Embryonic facial prominence (tissue), 1 donor: ENCODE results near the gene MMP28.
"Not testable (repeated sequence)": the region's sequence is repeated elsewhere in the genome, so short reads cannot be mapped to it uniquely, and the experiment has no call there.

ENCODE experiments used
- DNase-seq: peaks from one replicate; pipeline ENCODE4 v3.0.0-alpha.2; 2016; ENCODE audit errors: extremely low spot score

The MMP28 gene

GRCh38 chr17:35765756-35766488, 29.5 kb downstream of the MMP28 start:
- no peak for DNase-seq

GRCh38 chr17:35765086-35765710, 30.2 kb downstream of the MMP28 start:
- no peak for DNase-seq

DNA sequence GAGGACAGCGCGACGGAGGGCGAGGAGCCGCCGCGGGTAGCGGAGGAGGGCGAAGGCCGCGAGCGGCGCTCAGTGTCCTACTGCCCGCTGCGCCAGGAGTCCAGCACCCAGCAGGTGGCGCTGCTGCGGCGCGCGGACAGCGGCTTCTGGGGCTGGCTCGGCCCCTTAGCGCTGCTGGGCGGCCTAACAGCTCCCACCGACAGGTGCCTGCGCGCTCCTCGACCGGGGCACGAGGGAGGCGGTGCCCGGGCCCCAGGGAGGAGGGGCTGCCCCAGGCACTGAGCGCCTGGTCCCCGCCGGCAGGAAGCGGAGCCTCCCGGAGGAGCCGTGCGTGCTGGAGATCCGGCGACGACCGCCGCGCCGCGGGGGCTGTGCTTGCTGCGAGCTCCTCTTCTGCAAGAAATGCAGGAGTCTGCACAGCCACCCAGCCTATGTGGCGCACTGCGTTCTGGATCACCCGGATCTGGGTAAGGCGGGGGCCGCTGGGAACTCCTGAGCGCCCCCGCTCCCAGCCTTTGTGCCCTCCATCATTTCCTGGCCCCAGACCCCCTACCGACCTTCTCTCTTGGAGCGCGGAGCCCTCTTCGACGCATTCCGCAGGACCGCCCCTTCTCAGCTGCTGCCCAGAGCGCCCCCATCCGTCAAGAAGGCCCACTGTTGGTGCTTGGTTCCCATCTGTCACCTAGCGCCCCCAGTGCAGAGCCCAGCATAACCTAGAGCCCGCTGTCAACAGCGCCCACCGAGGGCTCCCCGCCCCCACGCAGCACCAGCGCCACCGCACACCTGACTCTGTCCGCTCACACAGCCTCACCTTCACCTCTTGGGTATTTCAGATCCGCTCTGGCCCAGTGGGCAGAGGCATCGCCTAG, 31.1 kb downstream of the MMP28 start:
- DNase-seq, result peak; percentile 37

GRCh38 chr17:35763767-35764122, 31.7 kb downstream of the MMP28 start:
- DNase-seq, result no peak

DNA sequence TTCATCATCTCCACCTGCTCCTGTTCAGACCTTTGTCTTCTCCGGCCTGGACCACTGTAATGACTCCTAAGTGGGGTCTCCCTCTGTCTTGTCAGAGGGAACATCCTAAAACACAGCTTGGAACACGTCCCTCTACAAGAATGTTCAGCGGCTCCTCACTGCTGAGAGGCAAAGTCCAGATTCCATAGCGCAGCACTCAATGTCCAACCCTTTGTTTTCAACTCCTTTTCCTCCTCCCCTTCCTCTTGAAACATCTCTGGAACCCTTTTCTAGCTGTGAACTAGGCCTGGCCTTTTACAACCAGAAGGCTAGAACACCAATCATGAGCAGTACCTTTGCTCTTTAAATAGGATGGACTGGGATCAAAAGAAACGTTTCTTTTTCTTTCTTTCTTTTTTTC, 33.8 kb downstream of the MMP28 start:
- DNase-seq, result no peak

DNA sequence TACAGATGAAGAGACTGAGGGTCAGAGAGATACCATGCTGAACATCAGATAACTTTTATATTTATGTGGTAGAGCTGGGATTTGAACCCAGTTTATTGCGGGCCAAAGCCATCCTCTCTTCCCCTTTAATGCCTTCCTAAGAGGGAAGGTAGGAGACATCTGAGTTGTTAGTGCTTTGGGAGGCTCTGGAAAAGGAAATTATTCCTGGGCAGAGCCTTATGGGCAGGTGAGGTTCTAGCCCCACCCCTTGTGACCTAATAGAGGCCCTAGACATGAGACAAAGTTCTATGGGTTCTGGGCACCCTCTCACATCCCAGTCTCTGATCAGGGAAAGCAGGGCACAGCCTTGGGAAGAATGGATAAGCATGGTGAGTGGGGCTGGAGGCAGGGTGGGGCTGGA, 34.9 kb downstream of the MMP28 start, which contains the start of gene C17orf50:
Gene C17orf50, plus strand, starts transcription at position 301 of the 400 bp plus-strand sequence. Its CDS starts 55 bp downstream, at position 356.
- DNase-seq, result no peak

DNA sequence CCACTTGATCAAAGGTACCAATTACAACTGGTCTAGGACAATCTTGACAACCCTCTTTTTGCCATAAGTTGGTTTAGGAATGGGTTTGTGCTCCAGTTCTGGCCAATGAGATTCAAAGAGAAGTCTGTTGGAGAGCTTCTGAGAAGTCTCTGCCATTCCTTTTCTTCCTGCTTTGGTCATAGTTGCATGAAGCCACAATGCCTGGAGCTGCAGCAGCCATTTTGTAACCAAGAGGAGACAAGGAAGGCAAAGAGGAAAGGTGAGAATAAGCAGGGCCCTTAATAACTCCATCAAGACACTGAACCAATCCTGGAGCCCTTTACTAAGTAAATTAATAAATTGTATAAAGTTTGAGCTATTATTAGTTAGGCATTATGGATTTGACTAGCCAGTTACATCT, 38.2 kb downstream of the MMP28 start:
- DNase-seq, result no peak

- no peak for DNase-seq
Observed at GRCh38 chr17:35752945-35753764, 42.3 kb downstream of the MMP28 start, which contains the start of gene GAS2L2. Gene GAS2L2 (minus strand): TSS chr17:35753239. CDS start chr17:35752850, 389 bp downstream.

DNA sequence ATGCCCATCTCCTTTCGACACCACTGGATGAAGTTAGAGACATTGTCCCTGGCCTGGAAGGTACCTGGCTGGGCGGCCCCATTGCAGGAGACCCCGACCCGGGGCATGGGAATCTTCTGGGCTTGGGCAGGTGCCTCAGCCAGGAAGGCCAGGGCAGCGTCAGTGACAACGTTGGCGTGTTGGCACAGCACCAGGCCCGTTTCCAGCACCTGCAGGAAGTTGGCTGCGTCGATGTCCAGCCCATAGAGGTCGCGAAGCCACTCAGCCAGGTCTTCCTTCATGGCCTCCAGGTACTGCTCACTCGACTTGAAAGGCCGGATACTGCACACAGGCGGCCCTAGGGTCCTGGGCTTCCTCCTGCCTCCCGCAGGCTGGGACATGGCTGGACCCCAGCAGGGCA, 43.0 kb downstream of the MMP28 start:
- no peak for DNase-seq

GRCh38 chr17:35751541-35751940, 43.9 kb downstream of the MMP28 start:
- not testable (repeated sequence) for DNase-seq

GRCh38 chr17:35750526-35751395, 44.7 kb downstream of the MMP28 start:
- DNase-seq, result no peak

DNA sequence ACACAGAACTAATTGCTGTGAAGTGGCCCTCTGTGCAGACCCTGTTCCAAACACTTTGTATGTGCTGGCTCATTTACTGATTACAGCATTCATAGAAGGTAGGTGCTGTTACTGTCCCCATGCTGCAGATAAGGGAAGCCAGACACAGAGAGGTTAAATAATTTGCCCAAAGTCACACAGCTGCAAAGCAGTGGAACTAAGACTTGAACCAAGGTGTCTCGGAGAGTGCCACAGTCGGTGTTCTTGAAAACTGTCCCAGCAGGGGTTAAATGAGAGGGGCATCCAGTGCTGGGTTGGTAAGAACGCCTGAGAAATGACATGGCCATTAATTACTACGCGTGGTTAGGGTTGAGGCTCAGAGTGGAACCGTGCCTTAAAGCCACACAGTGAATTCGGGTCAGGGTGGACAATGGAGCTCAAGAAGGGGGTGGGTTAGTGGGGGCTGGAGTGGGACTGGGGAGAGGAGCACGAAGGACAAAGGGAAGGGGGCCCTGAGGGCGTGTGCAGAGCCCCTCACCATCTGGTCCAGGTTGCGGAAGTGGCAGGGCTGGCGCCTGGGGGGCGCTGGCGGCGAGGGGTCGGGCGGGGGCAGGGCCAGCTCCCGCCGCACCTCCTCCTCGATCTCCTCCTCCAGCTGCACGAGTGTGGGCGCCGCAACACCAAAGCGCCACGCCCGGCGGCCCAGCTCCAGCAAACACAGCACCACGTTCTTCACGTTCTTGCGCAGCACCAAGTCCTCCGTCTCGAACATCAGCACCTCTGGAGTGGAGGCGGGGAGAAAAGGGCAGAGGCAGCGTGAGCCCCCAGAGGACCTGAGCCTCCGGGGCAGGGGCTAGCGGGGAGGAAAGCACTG, 45.7 kb downstream of the MMP28 start:
- no peak for DNase-seq

DNA sequence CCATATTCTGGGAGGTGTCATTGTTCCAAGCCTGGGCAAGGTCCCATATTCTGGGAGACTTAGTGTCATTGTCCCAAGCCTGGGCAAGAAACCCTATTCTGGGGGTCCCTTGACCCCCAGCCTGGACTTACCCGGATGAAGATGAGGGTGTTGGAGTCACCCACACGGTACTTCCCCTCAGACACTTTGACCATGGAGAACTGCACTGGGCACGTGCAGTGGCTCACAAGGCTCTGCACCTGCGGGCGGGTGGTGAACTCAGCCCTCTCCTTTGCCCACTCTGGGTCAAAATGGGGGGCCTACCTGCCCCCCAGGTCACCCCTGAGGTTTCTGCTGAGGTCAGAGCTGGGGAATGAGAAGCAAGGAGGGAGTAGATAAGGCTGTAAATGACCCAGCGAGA, 46.5 kb downstream of the MMP28 start:
- no peak for DNase-seq

GRCh38 chr17:35748341-35748841, 47.0 kb downstream of the MMP28 start:
- DNase-seq, result no peak

DNA sequence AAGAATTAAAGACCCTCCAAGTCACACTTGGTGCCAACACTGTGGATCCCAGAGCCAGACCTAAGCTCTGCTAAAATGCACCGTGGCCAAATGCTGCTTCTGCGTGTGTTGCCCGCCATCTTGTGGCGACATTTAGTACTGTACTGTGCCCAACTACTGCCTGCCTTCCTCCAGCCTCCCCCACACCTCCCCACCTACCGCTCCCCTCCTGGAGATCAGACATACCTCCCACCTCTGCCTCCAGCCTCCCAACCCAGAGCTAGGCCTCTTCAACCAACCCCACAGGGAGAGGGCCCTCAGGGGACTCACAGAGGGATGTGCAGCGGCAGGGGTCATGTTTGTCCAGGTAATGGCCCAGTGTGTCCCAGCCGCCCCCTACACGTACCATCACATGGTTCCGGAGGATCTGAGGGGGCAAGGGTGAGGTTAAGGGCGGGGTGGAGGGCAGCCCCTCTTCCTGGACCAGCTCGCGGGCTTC, 47.9 kb downstream of the MMP28 start:
- DNase-seq, result peak; percentile 66

GRCh38 chr17:35745749-35746320, 49.6 kb downstream of the MMP28 start:
- no peak for DNase-seq

DNA sequence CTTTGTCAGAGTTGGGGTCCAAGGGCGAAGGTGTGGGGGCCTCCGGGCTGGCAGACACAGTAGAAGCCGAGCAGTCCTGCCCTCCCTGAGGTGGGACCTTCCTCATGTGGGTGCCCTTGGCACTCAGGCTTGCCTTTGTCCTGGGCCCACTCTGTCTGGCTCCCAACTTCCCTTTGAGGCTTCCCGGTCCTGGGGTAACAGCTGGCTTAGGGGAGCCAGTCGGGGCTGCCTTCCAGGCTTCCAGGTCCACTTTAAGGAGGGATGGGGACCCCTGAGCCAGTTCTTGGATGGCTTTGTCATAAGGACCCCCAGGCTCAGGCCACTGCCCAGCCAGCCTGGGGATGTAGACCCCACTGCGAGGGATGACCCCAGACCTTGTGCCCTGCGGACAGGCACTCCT, 50.2 kb downstream of the MMP28 start:
- DNase-seq, result no peak

DNA sequence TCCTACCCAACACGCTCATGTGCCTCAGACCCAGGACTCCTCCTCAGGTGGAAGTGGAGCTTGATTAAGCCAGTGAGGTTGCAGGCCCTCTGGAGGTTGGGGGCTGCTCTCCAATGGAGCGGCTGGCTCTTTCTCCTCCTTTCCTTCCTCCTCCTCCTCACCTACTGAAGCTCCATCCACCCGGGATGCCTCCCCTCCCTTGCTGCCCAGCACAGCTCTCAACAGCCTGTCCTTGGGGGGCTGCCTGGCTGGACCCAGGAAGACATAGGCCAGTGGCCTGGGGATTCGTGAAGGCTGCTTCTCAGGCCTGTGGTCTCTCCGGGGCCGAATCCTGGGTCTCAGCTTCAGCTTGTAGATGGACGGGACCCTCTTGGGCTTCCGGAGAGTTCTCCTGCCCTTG, 50.6 kb downstream of the MMP28 start:
- DNase-seq, result no peak
